PC-9 (cell line): Measurements from ENCODE around the gene ITCH.

Experiments used
- CTCF ChIP-seq: fragments of 200-600 bp; sonication (generic); conservative IDR thresholded peaks from 2 replicates; pipeline ENCODE4 v1.6.1; 2017; ENCODE audit warnings: mixed run types, antibody characterized with exemption, mild to moderate bottlenecking, moderate library complexity
- EZH2 ChIP-seq: fragments of 200-600 bp; sonication (generic); IDR thresholded peaks from 2 replicates; pipeline ENCODE4 v1.8.0; 2017; ENCODE audit warnings: antibody characterized with exemption, low read depth

- TF ChIP-seq CTCF = no peak
- TF ChIP-seq EZH2 = no peak
These were observed 2.7 kb downstream of the ITCH start for GRCh38 chr20:34365765-34366213.
